Measurements from ENCODE around the gene ACKR3. TPM values are rescaled to one million over a fixed set of nuclear protein-coding genes. Genes with fewer than 3 reads are reported as not detected.

The ACKR3 gene
- total RNA-seq, 1 donor from 2014 or later = 23.3 TPM

DNA sequence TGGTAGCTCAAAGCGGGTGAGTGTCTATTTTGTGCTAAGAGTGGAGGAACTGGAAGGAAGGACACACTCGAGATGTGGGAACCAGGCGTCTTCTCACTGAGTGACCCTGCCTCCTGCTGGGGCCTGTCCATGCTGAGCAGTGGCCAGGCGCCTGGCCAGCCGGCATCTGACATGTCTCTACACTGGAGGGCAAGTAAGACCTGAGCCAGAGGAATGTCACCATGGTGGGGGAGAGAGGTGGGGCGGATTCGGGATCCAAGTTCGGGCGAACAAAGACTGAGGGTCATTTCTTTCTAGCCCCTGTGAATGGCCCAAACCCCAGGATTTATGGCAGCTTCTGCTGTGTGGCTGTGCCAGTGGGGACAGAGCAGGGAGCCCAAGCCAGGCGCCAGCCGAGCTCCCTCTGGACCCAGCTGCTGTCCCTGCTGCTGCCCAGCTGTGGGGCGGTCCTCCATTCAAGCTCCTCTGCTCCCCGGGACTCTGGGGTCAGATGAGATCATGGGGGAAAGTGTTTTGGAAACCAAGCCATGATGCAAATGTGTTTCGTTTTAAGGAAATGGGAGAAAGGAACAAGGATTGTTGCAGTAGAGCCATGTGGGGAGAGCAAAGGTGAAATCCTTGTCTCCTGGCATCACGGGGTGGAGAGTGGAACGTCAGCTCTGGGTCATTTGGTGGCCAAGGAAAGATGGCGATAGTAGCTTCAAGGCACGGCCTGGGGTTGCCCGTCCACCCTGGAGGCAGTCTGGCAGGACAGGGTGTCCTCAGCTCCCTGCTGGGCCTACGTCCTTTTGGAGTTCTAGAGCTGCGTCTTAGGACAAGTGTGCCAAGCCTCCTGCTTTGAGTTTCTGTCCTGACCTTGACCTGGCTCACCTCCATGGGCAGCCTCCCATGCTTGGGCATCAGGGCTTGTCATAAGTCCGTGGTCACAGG, 8.1 kb downstream of the ACKR3 start:
- Mint-ChIP-seq H3K4me3 (ENCODE audit: low read depth) (no peak overlapping the region), H3K4me1 (ENCODE audit: low read depth) (peaks cover 57% of the 10 kb centered on the region), H3K36me3 (ENCODE audit: insufficient read depth) (peaks cover 15% of the 10 kb centered on the region), H3K27me3 (peaks cover 4% of the 10 kb centered on the region), H3K9me3 (ENCODE audit: low read depth) (no peaks in the 10 kb centered on the region), H3K27ac (peak overlapping the region; percentile 95)
- TF ChIP-seq, protein P1, sequence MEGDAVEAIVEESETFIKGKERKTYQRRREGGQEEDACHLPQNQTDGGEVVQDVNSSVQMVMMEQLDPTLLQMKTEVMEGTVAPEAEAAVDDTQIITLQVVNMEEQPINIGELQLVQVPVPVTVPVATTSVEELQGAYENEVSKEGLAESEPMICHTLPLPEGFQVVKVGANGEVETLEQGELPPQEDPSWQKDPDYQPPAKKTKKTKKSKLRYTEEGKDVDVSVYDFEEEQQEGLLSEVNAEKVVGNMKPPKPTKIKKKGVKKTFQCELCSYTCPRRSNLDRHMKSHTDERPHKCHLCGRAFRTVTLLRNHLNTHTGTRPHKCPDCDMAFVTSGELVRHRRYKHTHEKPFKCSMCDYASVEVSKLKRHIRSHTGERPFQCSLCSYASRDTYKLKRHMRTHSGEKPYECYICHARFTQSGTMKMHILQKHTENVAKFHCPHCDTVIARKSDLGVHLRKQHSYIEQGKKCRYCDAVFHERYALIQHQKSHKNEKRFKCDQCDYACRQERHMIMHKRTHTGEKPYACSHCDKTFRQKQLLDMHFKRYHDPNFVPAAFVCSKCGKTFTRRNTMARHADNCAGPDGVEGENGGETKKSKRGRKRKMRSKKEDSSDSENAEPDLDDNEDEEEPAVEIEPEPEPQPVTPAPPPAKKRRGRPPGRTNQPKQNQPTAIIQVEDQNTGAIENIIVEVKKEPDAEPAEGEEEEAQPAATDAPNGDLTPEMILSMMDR (IDR thresholded peaks at IDR 0.05; ENCODE audit: unreplicated experiment) = no peak
- no peak for DNase-seq (ENCODE audit: low spot score, unreplicated experiment)

DNA sequence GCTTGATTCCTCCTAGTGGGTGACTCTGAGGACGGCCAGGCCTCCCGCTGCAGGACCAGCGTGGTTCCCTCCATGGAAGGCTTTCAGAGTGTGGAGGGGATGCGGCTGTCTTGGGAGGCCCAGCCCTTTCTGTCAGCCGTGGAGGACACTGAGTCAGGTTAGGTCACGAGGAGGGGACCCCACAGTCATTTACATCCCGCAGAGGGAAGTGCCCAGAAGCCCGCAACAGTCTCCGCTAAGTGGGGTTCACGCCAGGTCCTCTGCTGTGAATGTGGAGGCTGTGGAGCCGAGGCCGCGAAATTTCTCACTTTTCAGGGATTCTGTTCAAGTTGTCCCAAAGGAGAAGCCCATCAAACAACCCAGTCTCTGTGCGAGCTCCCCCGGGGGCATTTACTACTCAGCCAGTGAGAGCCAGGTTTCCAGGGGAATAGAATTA, 8.8 kb downstream of the ACKR3 start:
- H3K27ac Mint-ChIP-seq = peak overlapping the region; percentile 86
- no peak for DNase-seq (ENCODE audit: low spot score, unreplicated experiment)
- TF ChIP-seq, protein P1 (IDR thresholded peaks at IDR 0.05; ENCODE audit: unreplicated experiment) = no peak
- no peak overlapping the region for H3K4me3 Mint-ChIP-seq (ENCODE audit: low read depth)
- no peaks in the 10 kb centered on the region for H3K9me3 Mint-ChIP-seq (ENCODE audit: low read depth)
- H3K4me1 Mint-ChIP-seq (ENCODE audit: low read depth) = peaks cover 50% of the 10 kb centered on the region
- H3K36me3 Mint-ChIP-seq (ENCODE audit: insufficient read depth) = peaks cover 15% of the 10 kb centered on the region
- no peaks in the 10 kb centered on the region for H3K27me3 Mint-ChIP-seq

DNA sequence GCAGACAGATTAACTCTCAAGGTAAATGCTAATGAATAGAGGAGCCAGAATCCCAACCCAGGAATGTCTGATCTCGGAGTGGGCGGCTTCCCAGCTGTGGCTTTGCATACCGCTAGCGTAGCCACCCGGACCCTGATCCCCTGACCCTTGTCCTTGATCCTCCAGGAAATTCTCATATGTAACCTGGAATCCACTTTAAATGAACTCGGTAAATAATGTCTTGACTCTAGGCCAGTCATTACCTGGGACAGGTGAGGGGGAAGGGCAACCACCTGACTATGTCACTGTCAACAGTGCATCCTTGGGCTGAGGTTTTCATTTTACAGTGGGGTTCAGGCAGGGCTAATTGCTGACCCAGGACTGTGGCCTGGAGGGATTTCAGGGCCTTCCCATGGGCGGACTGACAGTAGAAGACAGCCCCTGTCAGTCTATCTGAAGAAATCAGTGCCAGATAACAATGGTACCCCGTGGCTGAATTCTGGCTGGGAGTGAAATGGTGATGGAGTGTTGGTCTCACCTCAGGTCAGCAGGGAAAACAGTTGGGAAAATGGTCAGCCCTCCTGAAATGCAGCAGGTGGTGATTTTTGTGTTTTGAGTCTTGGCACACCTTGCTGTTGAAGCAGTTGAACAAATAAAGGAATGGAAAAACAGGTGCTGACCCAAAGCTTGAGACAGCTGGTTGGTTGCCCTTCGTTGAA, 9.6 kb downstream of the ACKR3 start:
- H3K36me3 Mint-ChIP-seq (ENCODE audit: insufficient read depth) = peaks cover 15% of the 10 kb centered on the region
- peak overlapping the region; percentile 30 for H3K4me3 Mint-ChIP-seq (ENCODE audit: low read depth)
- peaks cover 45% of the 10 kb centered on the region for H3K4me1 Mint-ChIP-seq (ENCODE audit: low read depth)
- no peaks in the 10 kb centered on the region for H3K27me3 Mint-ChIP-seq
- DNase-seq (ENCODE audit: low spot score, unreplicated experiment) = no peak
- peak overlapping the region; percentile 86 for H3K27ac Mint-ChIP-seq
- TF ChIP-seq, protein P1 (IDR thresholded peaks at IDR 0.05; ENCODE audit: unreplicated experiment) = no peak
- H3K9me3 Mint-ChIP-seq (ENCODE audit: low read depth) = no peaks in the 10 kb centered on the region

DNA sequence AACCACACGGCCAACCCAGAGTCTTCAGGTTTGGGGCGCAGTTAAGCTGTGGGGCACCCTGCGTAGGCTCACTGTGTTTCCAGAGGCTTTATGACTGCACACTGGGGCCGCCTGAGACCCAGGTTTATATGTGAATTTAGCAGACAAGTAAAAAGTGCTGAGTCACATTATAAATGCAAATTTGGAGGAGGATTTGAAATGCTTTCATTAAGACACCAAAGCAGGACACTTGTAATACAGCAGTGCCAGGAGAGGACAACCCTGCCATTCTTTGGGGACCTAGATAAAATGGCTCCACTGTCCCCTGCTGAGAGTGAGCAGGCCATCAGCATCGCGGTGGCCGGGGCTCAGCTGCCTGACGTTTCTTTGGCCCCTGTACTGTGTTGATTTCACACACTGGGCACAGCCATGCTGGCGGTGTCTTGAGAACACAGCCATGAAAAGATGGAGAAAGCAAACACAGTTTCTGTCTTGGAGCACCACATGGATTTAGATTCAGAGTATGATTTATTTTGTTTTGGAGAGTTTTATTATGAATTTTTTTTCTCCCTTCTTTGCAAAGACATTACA, 10.2 kb downstream of the ACKR3 start:
- Mint-ChIP-seq H3K27me3 (no peaks in the 10 kb centered on the region), H3K36me3 (ENCODE audit: insufficient read depth) (peaks cover 15% of the 10 kb centered on the region), H3K9me3 (ENCODE audit: low read depth) (no peaks in the 10 kb centered on the region), H3K27ac (peak overlapping the region; percentile 33), H3K4me1 (ENCODE audit: low read depth) (peaks cover 39% of the 10 kb centered on the region), H3K4me3 (ENCODE audit: low read depth) (no peak overlapping the region)
- TF ChIP-seq, protein P1 (IDR thresholded peaks at IDR 0.05; ENCODE audit: unreplicated experiment) = no peak
- DNase-seq (ENCODE audit: low spot score, unreplicated experiment) = no peak

DNA sequence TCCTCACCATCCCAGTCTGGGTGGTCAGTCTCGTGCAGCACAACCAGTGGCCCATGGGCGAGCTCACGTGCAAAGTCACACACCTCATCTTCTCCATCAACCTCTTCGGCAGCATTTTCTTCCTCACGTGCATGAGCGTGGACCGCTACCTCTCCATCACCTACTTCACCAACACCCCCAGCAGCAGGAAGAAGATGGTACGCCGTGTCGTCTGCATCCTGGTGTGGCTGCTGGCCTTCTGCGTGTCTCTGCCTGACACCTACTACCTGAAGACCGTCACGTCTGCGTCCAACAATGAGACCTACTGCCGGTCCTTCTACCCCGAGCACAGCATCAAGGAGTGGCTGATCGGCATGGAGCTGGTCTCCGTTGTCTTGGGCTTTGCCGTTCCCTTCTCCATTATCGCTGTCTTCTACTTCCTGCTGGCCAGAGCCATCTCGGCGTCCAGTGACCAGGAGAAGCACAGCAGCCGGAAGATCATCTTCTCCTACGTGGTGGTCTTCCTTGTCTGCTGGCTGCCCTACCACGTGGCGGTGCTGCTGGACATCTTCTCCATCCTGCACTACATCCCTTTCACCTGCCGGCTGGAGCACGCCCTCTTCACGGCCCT, 11.2 kb downstream of the ACKR3 start:
- peaks cover 15% of the 10 kb centered on the region for H3K36me3 Mint-ChIP-seq (ENCODE audit: insufficient read depth)
- H3K4me3 Mint-ChIP-seq (ENCODE audit: low read depth) = no peak overlapping the region
- H3K4me1 Mint-ChIP-seq (ENCODE audit: low read depth) = peaks cover 31% of the 10 kb centered on the region
- no peaks in the 10 kb centered on the region for H3K9me3 Mint-ChIP-seq (ENCODE audit: low read depth)
- TF ChIP-seq, protein P1 (IDR thresholded peaks at IDR 0.05; ENCODE audit: unreplicated experiment) = no peak
- no peaks in the 10 kb centered on the region for H3K27me3 Mint-ChIP-seq
- H3K27ac Mint-ChIP-seq = no peak overlapping the region
- DNase-seq (ENCODE audit: low spot score, unreplicated experiment) = no peak

All from progenitor cell of endocrine pancreas (in vitro differentiated cells).